COLO668 (cell line): Measurements from ENCODE around the gene C1QTNF8.
A peak's percentile ranks its signal among the peaks of the same experiment; 100 is the strongest.

Source experiments
- DNase-seq: peaks from one replicate; lab custom pipeline; 2025; ENCODE audit not compliant: unreplicated experiment; lab: John Stamatoyannopoulos, UW

C1QTNF8 gene

GRCh38 chr16:1080801-1081733 lies 15.0 kb downstream of the C1QTNF8 start:
- no peak for DNase-seq

- no peak for DNase-seq
Observed at GRCh38 chr16:1079786-1080525, 16.1 kb downstream of the C1QTNF8 start.

GRCh38 chr16:1079341-1079740 lies 16.7 kb downstream of the C1QTNF8 start:
- no peak for DNase-seq

GRCh38 chr16:1078579-1079021 lies 17.4 kb downstream of the C1QTNF8 start:
- peak; percentile 93 for DNase-seq

GRCh38 chr16:1077877-1078578 lies 18.0 kb downstream of the C1QTNF8 start:
- peak; percentile 46 for DNase-seq

- DNase-seq = no peak
Observed at GRCh38 chr16:1076801-1077576, 19.1 kb downstream of the C1QTNF8 start.

- peak; percentile 8 for DNase-seq
Observed at GRCh38 chr16:1075546-1075945, 20.5 kb downstream of the C1QTNF8 start.

GRCh38 chr16:1074379-1074649 lies 21.7 kb downstream of the C1QTNF8 start:
- no peak for DNase-seq

- DNase-seq = peak; percentile 12
Observed at GRCh38 chr16:1073566-1074378, 22.3 kb downstream of the C1QTNF8 start.

- no peak for DNase-seq
Observed at GRCh38 chr16:1073262-1073558, 22.8 kb downstream of the C1QTNF8 start.

- no peak for DNase-seq
Observed at GRCh38 chr16:1072526-1073261, 23.4 kb downstream of the C1QTNF8 start, which contains the start of gene SSTR5. Gene SSTR5 (plus strand): TSS chr16:1072747. CDS start chr16:1078869, 6,122 bp downstream.

- peak; percentile 31 for DNase-seq
Observed at GRCh38 chr16:1071561-1072225, 24.4 kb downstream of the C1QTNF8 start.

- DNase-seq = no peak
Observed at GRCh38 chr16:1070864-1071408, 25.1 kb downstream of the C1QTNF8 start.

- peak; percentile 15 for DNase-seq
Observed at GRCh38 chr16:1070084-1070863, 25.8 kb downstream of the C1QTNF8 start.

GRCh38 chr16:1069154-1069553 lies 26.9 kb downstream of the C1QTNF8 start:
- DNase-seq = peak; percentile 15

- no peak for DNase-seq
Observed at GRCh38 chr16:1068451-1068850, 27.6 kb downstream of the C1QTNF8 start.

GRCh38 chr16:1067629-1068028 lies 28.4 kb downstream of the C1QTNF8 start:
- no peak for DNase-seq
